ENCODE data around the gene TRIO.

GRCh38 chr5:14439087-14439871 lies 296.1 kb downstream of the TRIO start:
- TF ChIP-seq EZH2phosphoT487 (IDR thresholded peaks at IDR 0.05; ENCODE audit: borderline replicate concordance) (no peak), EZH2 (IDR thresholded peaks at IDR 0.05) (no peak), CTCF (IDR thresholded peaks at IDR 0.05 in 2 of 3, conservative IDR thresholded peaks at IDR 0.05 in 1 of 3; ENCODE audit: borderline replicate concordance in 1 of 3, insufficient read depth in 1 of 3, low read depth in 2 of 3, low read length in 2 of 3) (no peak), CEBPB (IDR thresholded peaks at IDR 0.05; ENCODE audit: low read depth) (no peak), YY1 (IDR thresholded peaks at IDR 0.05; ENCODE audit: extremely low read depth, insufficient replicate concordance, low read depth, low read length) (no peak), POLR2AphosphoS5 (IDR thresholded peaks at IDR 0.05; ENCODE audit: low read depth, low read length) (no peak), ZNF274 (IDR thresholded peaks at IDR 0.05; ENCODE audit: low read depth, low read length) (no peak), SP1 (IDR thresholded peaks at IDR 0.05; ENCODE audit: low read depth) (no peak), CBX3 (IDR thresholded peaks at IDR 0.05; ENCODE audit: low read depth) (no peak), ATF3 (IDR thresholded peaks at IDR 0.05) (no peak), EGR1 (IDR thresholded peaks at IDR 0.05; ENCODE audit: low read depth) (no peak)
- TF ChIP-seq, protein P1, sequence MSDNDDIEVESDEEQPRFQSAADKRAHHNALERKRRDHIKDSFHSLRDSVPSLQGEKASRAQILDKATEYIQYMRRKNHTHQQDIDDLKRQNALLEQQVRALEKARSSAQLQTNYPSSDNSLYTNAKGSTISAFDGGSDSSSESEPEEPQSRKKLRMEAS (IDR thresholded peaks at IDR 0.05) = no peak

All from HCT116 (cell line).